Smooth muscle cell (in vitro differentiated cells): ENCODE data around the gene ZNF592. TPM values are rescaled to one million over a fixed set of nuclear protein-coding genes. Genes with fewer than 3 reads are reported as not detected.

Experiments used
- DNase-seq: peaks from one replicate; lab custom pipeline; 2025; ENCODE audit not compliant: unreplicated experiment; lab: John Stamatoyannopoulos, UW
- H2AFZ ChIP-seq: fragments of 200-600 bp; sonication (generic); 2 replicates; pipeline ENCODE4 v1.6.0; 2016; ENCODE audit warnings: antibody characterized with exemption, low read depth, mild to moderate bottlenecking
- H3F3A ChIP-seq: fragments of 200-600 bp; sonication (generic); 2 replicates; pipeline ENCODE4 v1.6.0; 2017; ENCODE audit warnings: antibody characterized with exemption, low read depth
- H3K27ac ChIP-seq: fragments of 200-600 bp; sonication (generic); 2 replicates; pipeline ENCODE4 v1.5.1; 2016; ENCODE audit warnings: low read depth, mild to moderate bottlenecking
- H3K27me3 ChIP-seq: fragments of 200-600 bp; sonication (generic); 2 replicates; pipeline ENCODE4 v1.6.1; 2016; ENCODE audit warnings: low read depth, mild to moderate bottlenecking
- H3K36me3 ChIP-seq: fragments of 200-600 bp; sonication (generic); 2 replicates; pipeline ENCODE4 v1.5.1; 2016; ENCODE audit warnings: low read depth
- H3K4me1 ChIP-seq: fragments of 200-600 bp; sonication (generic); 2 replicates; pipeline ENCODE4 v1.5.1; 2016; ENCODE audit warnings: low read depth
- H3K4me2 ChIP-seq: fragments of 200-600 bp; sonication (generic); 2 replicates; pipeline ENCODE4 v1.6.0; 2016; ENCODE audit warnings: mild to moderate bottlenecking
- H3K4me3 ChIP-seq: fragments of 200-600 bp; sonication (generic); 2 replicates; pipeline ENCODE4 v1.5.1; 2016; ENCODE audit warnings: mild to moderate bottlenecking
- H3K79me2 ChIP-seq: fragments of 200-600 bp; sonication (generic); 2 replicates; pipeline ENCODE4 v1.6.0; 2016; ENCODE audit warnings: low read depth, mild to moderate bottlenecking
- H3K9ac ChIP-seq: fragments of 200-600 bp; sonication (generic); 2 replicates; pipeline ENCODE4 v1.6.0; 2016; ENCODE audit warnings: low read depth
- H3K9me3 ChIP-seq: fragments of 200-600 bp; sonication (generic); replicated peaks from 2 replicates; pipeline ENCODE4 v1.5.1; 2016; ENCODE audit warnings: low read depth
- H4K20me1 ChIP-seq: fragments of 200-600 bp; sonication (generic); 2 replicates; pipeline ENCODE4 v1.6.0; 2016; ENCODE audit warnings: low read depth
- CTCF ChIP-seq: fragments of 200-600 bp; sonication (generic); IDR thresholded peaks from 2 replicates; pipeline ENCODE4 v1.5.1; 2017; ENCODE audit warnings: borderline replicate concordance, mild to moderate bottlenecking, antibody characterized with exemption; ENCODE audit not compliant: insufficient read depth, poor library complexity, severe bottlenecking
- WGBS: methylation state at CpG from one replicate; pipeline ENCODE4 v1.1.7; 2016; ENCODE audit warnings: low lambda C conversion rate; 5-methylcytosine and 5-hydroxymethylcytosine counted together
- polyA plus RNA-seq: library from polyadenylated mRNA; unstranded; fragments of >200 nt; fragmentation: Nextera tagmentation; extraction: Ambion mirVana; gene quantifications from 2 replicates; pipeline ENCODE4 v1.2.1, GENCODE V29; 2016
- small RNA-seq: library from RNA; depleted of rRNA; stranded (forward); fragments of <200 nt; gene quantifications from one replicate; pipeline ENCODE3, GENCODE V24; 2014
- total RNA-seq: library from RNA; depleted of rRNA; stranded (reverse); fragments of >200 nt; gene quantifications from 2 replicates; pipeline ENCODE4 v1.2.3, GENCODE V29; 2014

Gene ZNF592
- total and polyA plus RNA-seq, 2 experiments from 2014 or later: 10.7 to 10.8 TPM

- H4K20me1 ChIP-seq: no peaks in the 10 kb centered on the region
- no peak overlapping the region for H3K27ac ChIP-seq
- no peak overlapping the region for H3K9ac ChIP-seq
- no peak for DNase-seq
- H2AFZ ChIP-seq: no peak overlapping the region
- no peaks in the 10 kb centered on the region for H3F3A ChIP-seq
- no peaks in the 10 kb centered on the region for H3K36me3 ChIP-seq
- no peak overlapping the region for H3K4me3 ChIP-seq
- no peaks in the 10 kb centered on the region for H3K27me3 ChIP-seq
- H3K79me2 ChIP-seq: peaks cover 6% of the 10 kb centered on the region
- no peak for TF ChIP-seq CTCF
- no peak overlapping the region for H3K4me2 ChIP-seq
- no peaks in the 10 kb centered on the region for H3K4me1 ChIP-seq
- H3K9me3 ChIP-seq: no peaks in the 10 kb centered on the region
These were observed 99.0 kb downstream of the ZNF592 start for GRCh38 chr15:84847382-84847781.

- Histone ChIP-seq H3K4me2 (no peak overlapping the region), H3K36me3 (no peaks in the 10 kb centered on the region), H3K79me2 (no peaks in the 10 kb centered on the region), H3K27ac (no peak overlapping the region), H3K9ac (no peak overlapping the region), H4K20me1 (no peaks in the 10 kb centered on the region), H2AFZ (no peak overlapping the region), H3F3A (no peaks in the 10 kb centered on the region), H3K9me3 (no peaks in the 10 kb centered on the region), H3K27me3 (no peaks in the 10 kb centered on the region), H3K4me1 (no peaks in the 10 kb centered on the region), H3K4me3 (no peak overlapping the region)
- DNase-seq: no peak
- no peak for TF ChIP-seq CTCF
- WGBS: 90% methylated on average over 5 of the region's 5 CpGs
These were observed 103.8 kb downstream of the ZNF592 start for GRCh38 chr15:84852212-84852611.

GRCh38 chr15:84855136-84855535 is 106.7 kb downstream of the ZNF592 start:
- Histone ChIP-seq H4K20me1 (no peaks in the 10 kb centered on the region), H3K36me3 (no peaks in the 10 kb centered on the region), H3K4me2 (no peak overlapping the region), H3K4me3 (no peak overlapping the region), H3K4me1 (no peaks in the 10 kb centered on the region), H3K9ac (no peak overlapping the region), H3K79me2 (no peaks in the 10 kb centered on the region), H3F3A (no peaks in the 10 kb centered on the region), H3K27me3 (no peaks in the 10 kb centered on the region), H3K27ac (no peak overlapping the region), H2AFZ (no peak overlapping the region), H3K9me3 (no peaks in the 10 kb centered on the region)
- DNase-seq: no peak
- 83% methylated on average over 9 of the region's 9 CpGs for WGBS
- TF ChIP-seq CTCF: no peak

- Histone ChIP-seq H3K27ac (no peak overlapping the region), H2AFZ (no peak overlapping the region), H3K4me1 (no peaks in the 10 kb centered on the region), H3K9me3 (no peaks in the 10 kb centered on the region), H3K4me2 (no peak overlapping the region), H3K36me3 (no peaks in the 10 kb centered on the region), H3K4me3 (no peak overlapping the region), H3F3A (no peaks in the 10 kb centered on the region), H3K79me2 (no peaks in the 10 kb centered on the region), H3K9ac (no peak overlapping the region), H3K27me3 (no peaks in the 10 kb centered on the region), H4K20me1 (no peaks in the 10 kb centered on the region)
- no peak for DNase-seq
- no peak for TF ChIP-seq CTCF
These were observed 107.4 kb downstream of the ZNF592 start for GRCh38 chr15:84855765-84856164.

Small RNA genes within 50 kb of the gene (small RNA-seq; reads per million reads assigned to genes)
- not detected for gene RF00402

Other genes starting within 250 kb of the ZNF592 start
- gene ZSCAN2, start 147.6 kb upstream of the ZNF592 start, total RNA-seq: 15.4 and 21.7 TPM in 2 replicates
- 6.9 and 12.6 TPM in 2 replicates for gene ZSCAN2, start 147.6 kb upstream of the ZNF592 start, polyA plus RNA-seq
- 12.3 and 18.9 TPM in 2 replicates for gene WDR73, start 94.3 kb upstream of the ZNF592 start, total RNA-seq
- 19.4 and 28.9 TPM in 2 replicates for gene WDR73, start 94.3 kb upstream of the ZNF592 start, polyA plus RNA-seq
- 2.1 and 4.3 TPM in 2 replicates for gene NMB, start 90.4 kb upstream of the ZNF592 start, total RNA-seq
- 6.5 and 12.7 TPM in 2 replicates for gene NMB, start 90.4 kb upstream of the ZNF592 start, polyA plus RNA-seq
- gene SEC11A, start 32.5 kb upstream of the ZNF592 start, total RNA-seq: 276 and 305 TPM in 2 replicates
- 228 and 236 TPM in 2 replicates for gene SEC11A, start 32.5 kb upstream of the ZNF592 start, polyA plus RNA-seq
- 10.4 and 18.8 TPM in 2 replicates for gene ALPK3, start 68.8 kb downstream of the ZNF592 start, total RNA-seq
- 3.5 and 6.1 TPM in 2 replicates for gene ALPK3, start 68.8 kb downstream of the ZNF592 start, polyA plus RNA-seq
- gene SLC28A1, start 136.1 kb downstream of the ZNF592 start, total RNA-seq: not detected in 2 replicates
- gene SLC28A1, start 136.1 kb downstream of the ZNF592 start, polyA plus RNA-seq: 0.09 and 0.63 TPM in 2 replicates
- gene PDE8A, start 233.3 kb downstream of the ZNF592 start, total RNA-seq: 17.5 and 19.8 TPM in 2 replicates
- 4.3 and 5.5 TPM in 2 replicates for gene PDE8A, start 233.3 kb downstream of the ZNF592 start, polyA plus RNA-seq